CMK (cell line): Measurements from ENCODE around the gene BMPER.

Source experiments
- DNase-seq: peaks from one replicate; pipeline ENCODE4 v3.0.0-alpha.2; 2010; ENCODE audit warnings: low read depth

The BMPER gene

GRCh38 chr7:34096198-34096651, 190.9 kb downstream of the BMPER start:
- DNase-seq: no peak

GRCh38 chr7:34096777-34097176, 191.4 kb downstream of the BMPER start:
- no peak for DNase-seq

GRCh38 chr7:34100661-34101060, 195.3 kb downstream of the BMPER start:
- no peak for DNase-seq

- DNase-seq: no peak
These were observed 198.8 kb downstream of the BMPER start for GRCh38 chr7:34104115-34104514.

GRCh38 chr7:34104992-34105391, 199.7 kb downstream of the BMPER start:
- no peak for DNase-seq

- DNase-seq: no peak
These were observed 201.9 kb downstream of the BMPER start for GRCh38 chr7:34107276-34107675.

GRCh38 chr7:34108165-34108564, 202.8 kb downstream of the BMPER start:
- no peak for DNase-seq

GRCh38 chr7:34109936-34110780, 204.8 kb downstream of the BMPER start:
- DNase-seq: no peak

GRCh38 chr7:34111031-34111430, 205.7 kb downstream of the BMPER start:
- DNase-seq: no peak

GRCh38 chr7:34115503-34115902, 210.2 kb downstream of the BMPER start:
- no peak for DNase-seq

GRCh38 chr7:34117573-34117972, 212.2 kb downstream of the BMPER start:
- no peak for DNase-seq

GRCh38 chr7:34121366-34121765, 216.0 kb downstream of the BMPER start:
- DNase-seq: no peak

GRCh38 chr7:34123316-34123715, 218.0 kb downstream of the BMPER start:
- no peak for DNase-seq

GRCh38 chr7:34124765-34125164, 219.4 kb downstream of the BMPER start:
- DNase-seq: no peak

- no peak for DNase-seq
These were observed 223.4 kb downstream of the BMPER start for GRCh38 chr7:34128762-34129161.

- DNase-seq: no peak
These were observed 225.4 kb downstream of the BMPER start for GRCh38 chr7:34130558-34131295.

- DNase-seq: no peak
These were observed 226.0 kb downstream of the BMPER start for GRCh38 chr7:34131371-34131770.

- no peak for DNase-seq
These were observed 228.1 kb downstream of the BMPER start for GRCh38 chr7:34133356-34133982.

GRCh38 chr7:34133983-34134782, 228.8 kb downstream of the BMPER start:
- peak; percentile 15 for DNase-seq

GRCh38 chr7:34135924-34136323, 230.6 kb downstream of the BMPER start:
- DNase-seq: no peak

- no peak for DNase-seq
These were observed 231.4 kb downstream of the BMPER start for GRCh38 chr7:34136698-34137097.

- no peak for DNase-seq
These were observed 231.8 kb downstream of the BMPER start for GRCh38 chr7:34137176-34137575.
